Measurements from ENCODE around the gene SRPK3. TPM values are rescaled to one million over a fixed set of nuclear protein-coding genes. Genes with fewer than 3 reads are reported as not detected.

The SRPK3 gene
- total RNA-seq, 3 donors from 2014 or later: 0.55 to 4.6 (median 1.0) TPM

DNA sequence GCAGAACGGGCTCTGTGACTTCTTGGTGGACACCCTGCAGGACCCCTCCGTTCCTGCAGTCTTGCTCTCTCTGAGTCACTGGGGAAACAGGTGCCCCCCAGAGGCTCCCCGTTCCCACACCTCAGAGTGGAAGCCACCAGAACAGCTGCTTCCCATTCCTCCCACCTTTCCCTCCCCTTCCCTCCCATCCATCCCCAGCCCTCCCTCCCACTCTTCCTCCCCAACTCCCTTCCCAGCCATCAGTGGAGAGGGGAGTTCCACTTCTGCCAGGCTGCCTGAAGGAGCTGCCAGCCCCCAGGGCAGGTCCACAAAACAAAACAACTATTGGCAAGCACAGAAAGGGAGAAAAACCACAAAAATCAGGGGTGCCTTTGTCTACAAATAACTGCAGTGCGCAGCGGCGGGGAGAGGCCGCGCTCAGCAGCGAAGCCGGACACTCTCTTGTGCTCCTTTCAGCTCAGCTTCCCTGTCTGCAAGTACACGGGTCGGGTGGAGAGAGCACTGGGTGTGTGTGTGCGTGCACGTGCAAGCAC lies 21.7 kb downstream of the SRPK3 start:
- no peak for TF ChIP-seq CTCF (IDR thresholded peaks at IDR 0.05)
- DNase-seq: no peak
- Histone ChIP-seq H3K4me3 (no peak overlapping the region), H3K4me1 (ENCODE audit: low read depth) (no peaks in the 10 kb centered on the region), H3K9me3 (no peaks in the 10 kb centered on the region), H3K36me3 (ENCODE audit: low read depth) (no peaks in the 10 kb centered on the region)
- intact Hi-C loops (cut with DNase I, micrococcal nuclease): no loop called here
- ATAC-seq: no peak

DNA sequence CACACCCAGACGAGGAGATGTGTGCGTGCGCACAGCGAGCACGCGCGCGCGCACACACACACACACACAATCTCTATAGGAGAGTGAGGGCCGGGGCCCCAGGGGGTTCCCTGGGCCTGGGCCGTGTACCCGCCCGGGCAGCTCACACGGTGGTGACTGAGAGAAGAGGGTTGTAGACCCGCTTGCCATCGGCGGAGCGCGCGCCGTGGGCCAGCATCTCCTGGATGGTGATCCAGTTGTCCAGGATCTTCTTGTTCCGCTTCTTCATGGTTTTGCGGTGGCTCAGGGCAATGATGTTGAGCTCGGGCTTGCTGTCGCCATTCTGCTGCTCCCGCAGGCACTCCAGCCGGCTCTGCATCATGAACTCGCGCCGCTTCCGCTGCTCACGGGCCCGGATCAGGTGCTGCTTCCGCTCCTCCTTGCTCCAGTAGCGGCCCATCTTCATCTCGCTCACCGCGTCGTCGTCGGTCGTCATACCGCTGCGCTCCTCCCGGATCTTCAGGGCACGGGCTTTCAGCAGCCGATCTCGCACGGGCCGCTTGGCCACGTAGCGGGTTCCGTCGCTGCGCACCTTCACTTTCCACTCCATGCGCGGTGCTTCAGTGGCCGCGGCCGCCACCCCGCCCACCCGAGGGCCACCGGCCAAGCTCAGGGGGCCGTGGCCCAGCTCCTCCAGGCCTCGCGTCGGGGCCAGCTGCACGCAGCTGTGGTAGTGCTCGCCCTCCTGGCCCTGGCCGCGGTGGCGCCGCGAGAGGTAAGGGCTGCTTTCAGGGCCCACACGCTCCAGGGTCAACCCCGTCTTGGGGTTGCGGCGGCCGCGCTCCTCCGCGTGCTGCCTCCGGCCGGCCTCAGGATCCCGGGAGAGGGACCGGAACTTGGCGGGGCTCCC lies 22.6 kb downstream of the SRPK3 start:
- no peaks in the 10 kb centered on the region for H3K36me3 ChIP-seq (ENCODE audit: low read depth)
- DNase-seq (peak in 1 of 3 donors; percentile 1), ATAC-seq (no peak)
- intact Hi-C loops (cut with DNase I, micrococcal nuclease): no loop called here
- no peaks in the 10 kb centered on the region for H3K9me3 ChIP-seq
- TF ChIP-seq CTCF (IDR thresholded peaks at IDR 0.05): no peak
- H3K4me1 ChIP-seq (ENCODE audit: low read depth): no peaks in the 10 kb centered on the region
- no peak overlapping the region for H3K4me3 ChIP-seq

DNA sequence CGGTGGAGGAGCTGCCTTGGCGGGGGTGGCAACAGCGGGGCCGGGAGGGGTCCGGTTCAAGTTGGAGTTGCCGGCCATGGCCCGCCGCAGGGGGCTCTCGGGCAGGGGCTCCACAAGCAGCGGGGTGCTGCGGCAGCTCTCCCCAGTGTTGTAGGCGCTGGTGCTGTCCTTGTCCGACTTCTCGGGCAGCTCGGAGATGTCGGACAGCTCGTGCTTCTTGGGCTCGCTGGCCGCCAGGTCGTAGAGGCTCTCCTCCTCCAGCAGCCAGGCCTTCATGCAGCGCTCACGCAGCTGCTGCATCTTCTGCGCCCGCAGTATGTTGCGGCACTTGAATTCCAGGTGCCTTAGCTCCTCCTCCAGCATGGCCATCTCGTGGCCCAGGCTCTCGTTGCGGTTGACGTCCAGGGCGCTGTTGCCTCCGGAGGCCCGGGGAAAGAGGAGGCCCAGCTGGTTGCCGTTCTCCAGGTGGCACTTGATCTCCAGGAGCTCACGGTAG lies 23.3 kb downstream of the SRPK3 start:
- Histone ChIP-seq H3K9me3 (no peaks in the 10 kb centered on the region), H3K4me3 (no peak overlapping the region), H3K4me1 (ENCODE audit: low read depth) (no peaks in the 10 kb centered on the region), H3K36me3 (ENCODE audit: low read depth) (no peaks in the 10 kb centered on the region)
- intact Hi-C loops (cut with DNase I, micrococcal nuclease): no loop called here
- DNase-seq (peak in 1 of 3 donors; percentile 9), ATAC-seq (no peak)
- TF ChIP-seq CTCF (IDR thresholded peaks at IDR 0.05): no peak

GRCh38 chrX:153804621-153805020 lies 23.8 kb downstream of the SRPK3 start:
- ATAC-seq (no peak), DNase-seq (peak in 1 of 3 donors; percentile 8)
- intact Hi-C loops (cut with DNase I, micrococcal nuclease): no loop called here
- no peak for TF ChIP-seq CTCF (IDR thresholded peaks at IDR 0.05)
- H3K4me3 ChIP-seq: no peak overlapping the region
- H3K36me3 ChIP-seq (ENCODE audit: low read depth): no peaks in the 10 kb centered on the region
- no peaks in the 10 kb centered on the region for H3K9me3 ChIP-seq
- H3K4me1 ChIP-seq (ENCODE audit: low read depth): no peaks in the 10 kb centered on the region

- no peak for TF ChIP-seq CTCF (IDR thresholded peaks at IDR 0.05)
- intact Hi-C loops (cut with DNase I, micrococcal nuclease): no loop called here
- no peak for ATAC-seq
Observed at GRCh38 chrX:153805436-153805835, 24.6 kb downstream of the SRPK3 start.

More at GRCh38 chrX:153805436-153805835, 24.6 kb downstream of the SRPK3 start:
- Histone ChIP-seq H3K36me3 (ENCODE audit: low read depth) (no peaks in the 10 kb centered on the region), H3K4me3 (no peak overlapping the region), H3K4me1 (ENCODE audit: low read depth) (no peaks in the 10 kb centered on the region), H3K9me3 (no peaks in the 10 kb centered on the region)
- peak in 1 of 3 donors; percentile 9 for DNase-seq

Data from mucosa of descending colon (tissue), 3 donors.